ENCODE results near the gene MYH6.
A peak's percentile ranks its signal among the peaks of the same experiment; 100 is the strongest.

Gene MYH6

GRCh38 chr14:23355871-23356435, 52.1 kb downstream of the MYH6 start:
- no peak for DNase-seq (ENCODE audit: low read depth)

- DNase-seq (ENCODE audit: low read depth) = no peak
Measured at GRCh38 chr14:23354990-23355389, 53.1 kb downstream of the MYH6 start.

- no peak for DNase-seq (ENCODE audit: low read depth)
Measured at GRCh38 chr14:23353433-23353780, 54.7 kb downstream of the MYH6 start.

- DNase-seq (ENCODE audit: low read depth) = peak; percentile 85
Measured at GRCh38 chr14:23352506-23353432, 55.3 kb downstream of the MYH6 start, which contains the start of gene SLC22A17. Gene SLC22A17 (minus strand): TSS chr14:23352887.

GRCh38 chr14:23351681-23352505, 56.2 kb downstream of the MYH6 start:
- DNase-seq (ENCODE audit: low read depth) = no peak

GRCh38 chr14:23349156-23349845, 58.8 kb downstream of the MYH6 start:
- DNase-seq (ENCODE audit: low read depth) = no peak

- DNase-seq (ENCODE audit: low read depth) = no peak
Measured at GRCh38 chr14:23348297-23348655, 59.8 kb downstream of the MYH6 start.

GRCh38 chr14:23347406-23348296, 60.4 kb downstream of the MYH6 start:
- DNase-seq (ENCODE audit: low read depth) = no peak

GRCh38 chr14:23346693-23347405, 61.2 kb downstream of the MYH6 start:
- no peak for DNase-seq (ENCODE audit: low read depth)

- DNase-seq (ENCODE audit: low read depth) = no peak
Measured at GRCh38 chr14:23345987-23346692, 61.9 kb downstream of the MYH6 start.

GRCh38 chr14:23344481-23344880, 63.6 kb downstream of the MYH6 start:
- no peak for DNase-seq (ENCODE audit: low read depth)

GRCh38 chr14:23339506-23340268, 68.4 kb downstream of the MYH6 start:
- no peak for DNase-seq (ENCODE audit: low read depth)

- no peak for DNase-seq (ENCODE audit: low read depth)
Measured at GRCh38 chr14:23335623-23336022, 72.5 kb downstream of the MYH6 start.

Measured in amniotic epithelial cell (primary cell).